ENCODE measurements around the gene CELSR2.

- TF ChIP-seq CTCF (IDR thresholded peaks at IDR 0.05): no peak
- TF ChIP-seq POLR2A (IDR thresholded peaks at IDR 0.05): no peak
Measured at GRCh38 chr1:109265741-109266330, 16.5 kb downstream of the CELSR2 start.
